ENCODE data around the gene RANBP1.

- TF ChIP-seq CTCF (IDR thresholded peaks at IDR 0.05; ENCODE audit: borderline replicate concordance, extremely low read depth, low read length, poor library complexity, severe bottlenecking) (no peak), EZH2 (IDR thresholded peaks at IDR 0.05; ENCODE audit: borderline replicate concordance, low read depth, low read length, severe bottlenecking) (no peak)
Measured at GRCh38 chr22:20094197-20094807, 21.6 kb upstream of the RANBP1 start.
